GM19452 (cell line): Measurements from ENCODE around the gene SS18L1.

Experiments used
- ATAC-seq: cut with Tn5 transposase; IDR thresholded peaks from one replicate; pipeline ENCODE4 v1.9.1; 2021; ENCODE audit not compliant: unreplicated experiment

SS18L1 gene

DNA sequence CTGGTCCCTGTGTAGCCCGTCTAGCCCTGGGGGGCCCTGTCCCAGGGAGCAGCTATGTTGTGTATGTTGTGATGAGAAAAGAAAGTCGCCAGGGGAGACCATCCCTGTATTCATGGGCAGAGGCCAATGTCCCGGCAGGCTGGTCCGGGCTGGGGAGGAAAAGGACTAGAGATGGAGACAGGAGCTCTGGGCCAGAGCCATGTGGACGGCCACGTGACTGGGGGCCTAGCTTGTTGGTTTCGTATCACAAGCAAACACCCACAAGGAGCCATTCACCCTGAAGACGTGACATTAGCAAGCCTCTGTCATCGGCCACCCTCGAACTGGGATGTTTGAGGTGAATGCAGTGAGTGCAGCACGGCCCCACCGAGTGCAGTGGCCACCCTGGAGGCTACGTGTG lies 79.4 kb downstream of the SS18L1 start:
- ATAC-seq = no peak

DNA sequence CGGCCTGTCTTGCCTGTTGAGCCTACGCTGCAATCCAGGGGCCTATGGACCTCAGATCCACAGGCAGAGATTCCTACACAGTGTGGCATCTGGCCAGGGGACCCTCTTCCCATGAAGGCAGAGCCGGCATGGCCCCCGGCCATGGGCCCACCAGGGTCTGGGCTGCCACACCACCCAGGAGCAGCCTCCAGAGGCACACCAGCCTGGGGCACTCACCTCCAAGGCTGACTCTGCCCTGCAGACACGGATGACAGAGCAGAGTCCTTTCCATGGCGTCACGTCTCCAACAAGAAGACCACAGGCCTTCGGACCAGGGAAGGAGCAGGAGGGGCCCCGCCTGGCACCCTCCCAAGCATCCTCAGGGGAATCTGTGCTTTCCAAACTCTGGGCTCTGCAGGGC lies 80.0 kb downstream of the SS18L1 start:
- no peak for ATAC-seq

DNA sequence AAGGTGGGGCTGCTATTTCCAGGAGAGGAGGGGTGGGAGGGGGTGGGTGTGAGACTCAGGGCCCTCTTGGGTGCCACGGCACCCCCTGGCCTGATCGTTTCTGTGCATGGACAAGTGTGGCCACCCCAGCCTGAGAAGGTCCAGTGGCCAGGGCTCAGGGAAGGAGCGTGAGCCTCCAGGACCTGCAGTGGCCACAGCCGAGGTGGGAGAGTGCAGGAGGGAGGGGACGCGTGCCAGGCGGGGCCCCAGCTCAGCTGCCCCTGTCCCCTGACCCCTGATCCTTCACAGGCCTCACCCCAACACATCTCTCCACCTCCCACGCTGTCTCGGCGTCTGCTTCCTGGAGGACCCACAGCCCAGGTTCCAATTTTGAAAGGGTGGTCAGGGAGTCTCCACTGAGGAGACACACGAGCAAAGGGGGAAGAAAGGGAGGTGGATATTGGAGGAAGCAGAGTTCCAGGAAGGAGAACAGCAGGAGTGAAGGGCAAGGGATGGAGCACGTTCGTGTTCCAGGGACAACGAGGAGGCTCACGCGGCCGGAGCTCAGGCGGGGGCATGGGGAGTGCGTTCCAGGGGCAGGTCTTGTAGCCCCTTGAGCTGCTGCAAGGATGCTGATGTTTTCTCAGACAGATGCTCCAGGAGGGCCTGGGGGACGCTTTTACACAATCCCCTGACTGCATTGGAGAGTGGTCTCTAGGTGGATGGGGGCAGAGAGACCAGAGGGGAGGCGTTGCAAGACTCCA lies 80.7 kb downstream of the SS18L1 start:
- ATAC-seq = no peak

DNA sequence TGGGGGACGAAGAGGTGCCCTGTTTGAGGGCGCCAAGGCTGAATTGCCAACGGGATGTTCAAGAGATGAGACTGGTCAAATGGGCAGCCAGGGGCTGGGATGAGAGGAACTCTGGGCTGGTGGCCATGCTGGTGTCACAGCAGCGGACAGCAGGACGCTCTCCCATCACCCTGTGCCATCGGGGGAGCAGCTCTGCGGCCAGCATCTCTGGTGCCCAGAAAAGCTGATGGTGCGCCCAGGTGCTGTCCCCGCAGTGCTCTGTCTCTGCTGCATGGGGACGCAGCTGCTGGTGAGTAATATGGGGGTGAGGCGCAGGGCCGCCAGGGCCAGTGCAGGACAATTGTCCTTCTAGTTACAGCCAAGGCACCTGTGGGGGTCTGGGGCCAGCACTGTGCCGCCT lies 81.5 kb downstream of the SS18L1 start:
- no peak for ATAC-seq

DNA sequence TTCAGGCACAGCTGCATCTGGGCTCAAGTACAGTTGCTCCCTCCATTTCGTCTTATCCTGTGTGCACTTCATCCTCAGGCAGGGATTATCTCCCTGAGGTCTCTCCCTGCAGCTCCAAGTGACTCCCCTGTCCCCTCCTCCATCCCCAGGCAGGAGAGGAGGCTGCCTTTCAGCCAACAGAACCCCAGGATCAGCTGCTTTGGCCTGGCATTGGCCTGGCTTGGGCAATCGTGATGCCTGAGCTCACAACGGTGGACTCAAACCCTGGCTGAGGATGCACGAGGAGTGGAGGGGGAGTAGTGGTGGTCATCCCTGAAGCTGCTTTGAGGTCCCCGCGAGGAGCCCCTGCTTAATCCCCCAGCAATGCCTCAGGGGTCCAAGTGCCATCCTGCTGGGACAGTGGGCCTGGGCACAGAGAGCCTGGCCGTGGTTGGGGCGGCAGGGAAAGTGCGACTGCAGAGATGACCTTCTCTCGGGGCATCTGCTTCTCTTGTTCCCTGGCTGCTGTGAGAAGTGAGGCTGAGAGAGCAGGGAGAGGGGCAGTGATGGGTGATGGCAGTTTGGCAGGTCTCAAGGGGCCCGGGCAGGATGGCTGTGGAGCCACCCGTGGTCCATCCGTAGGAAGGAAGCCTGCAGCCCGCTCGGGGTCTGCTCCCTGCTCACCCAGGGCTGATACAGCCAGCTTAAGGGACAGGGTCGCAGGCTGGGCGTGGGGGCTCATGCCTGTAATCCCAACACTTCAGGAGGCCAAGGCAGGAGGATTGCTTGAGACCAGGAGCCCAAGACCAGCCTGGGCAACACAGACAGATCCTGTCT lies 82.5 kb downstream of the SS18L1 start:
- ATAC-seq = no peak

DNA sequence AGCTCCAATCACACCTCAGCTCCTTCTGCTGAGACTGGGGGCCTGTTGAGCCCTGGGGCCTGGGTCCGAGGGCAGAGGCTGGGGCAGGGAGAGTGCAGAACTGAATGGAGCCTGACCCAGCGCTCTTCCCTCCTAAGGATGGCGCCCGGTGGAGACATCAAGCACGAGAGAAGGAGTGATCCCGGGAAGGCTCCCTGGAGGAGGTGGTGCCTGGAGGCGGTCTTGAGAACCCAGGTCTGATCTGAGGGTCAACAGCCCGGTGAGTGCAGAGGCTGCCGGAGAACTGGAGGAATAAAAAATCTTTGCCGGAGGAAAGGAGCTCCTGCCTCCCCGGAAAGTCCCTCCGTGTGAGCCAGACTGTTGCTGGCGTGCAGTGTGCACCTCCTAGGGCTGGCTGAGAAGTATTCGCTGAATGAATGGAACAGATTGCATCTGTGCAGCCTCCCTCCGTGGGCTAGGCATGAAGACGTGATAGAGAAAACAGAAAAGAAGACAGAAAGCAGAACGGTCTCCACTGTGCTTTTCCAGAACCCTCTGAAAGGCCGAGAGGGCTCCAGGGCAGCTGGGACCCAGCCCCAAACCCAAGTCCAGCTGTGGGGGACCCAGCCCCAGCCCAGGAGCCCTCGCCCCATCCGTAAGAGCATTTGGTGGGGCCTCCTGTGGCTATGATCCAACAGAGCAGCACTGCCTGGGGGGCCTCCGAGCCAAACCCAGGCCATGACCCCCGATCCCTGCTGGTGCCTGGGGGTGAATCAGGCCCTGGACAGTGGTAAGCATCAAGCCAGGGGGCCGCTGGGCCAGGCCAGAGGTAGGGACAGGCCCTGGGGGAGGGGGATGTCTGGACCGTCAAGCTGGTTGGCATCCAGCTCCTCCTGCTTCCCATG lies 83.4 kb downstream of the SS18L1 start:
- no peak for ATAC-seq

DNA sequence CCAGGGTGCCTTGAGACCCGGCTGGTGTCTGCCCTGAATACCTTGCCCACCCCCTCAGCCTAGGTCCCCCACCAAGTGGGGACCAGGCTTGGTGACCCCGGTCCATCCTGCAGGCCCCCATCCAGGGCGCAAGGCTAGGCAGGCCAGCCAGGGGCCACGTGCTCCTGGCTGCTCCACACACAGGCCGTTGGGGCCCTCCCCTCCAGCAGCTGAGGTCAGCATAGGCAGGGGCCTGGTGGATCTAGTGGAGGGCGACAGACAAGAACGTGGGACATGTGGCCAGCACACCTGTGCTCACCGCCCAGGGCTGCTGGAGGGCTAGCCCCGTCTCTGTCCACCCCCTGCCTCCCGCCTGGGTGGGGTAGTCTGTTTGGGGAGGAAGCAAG lies 84.0 kb downstream of the SS18L1 start:
- ATAC-seq = no peak

DNA sequence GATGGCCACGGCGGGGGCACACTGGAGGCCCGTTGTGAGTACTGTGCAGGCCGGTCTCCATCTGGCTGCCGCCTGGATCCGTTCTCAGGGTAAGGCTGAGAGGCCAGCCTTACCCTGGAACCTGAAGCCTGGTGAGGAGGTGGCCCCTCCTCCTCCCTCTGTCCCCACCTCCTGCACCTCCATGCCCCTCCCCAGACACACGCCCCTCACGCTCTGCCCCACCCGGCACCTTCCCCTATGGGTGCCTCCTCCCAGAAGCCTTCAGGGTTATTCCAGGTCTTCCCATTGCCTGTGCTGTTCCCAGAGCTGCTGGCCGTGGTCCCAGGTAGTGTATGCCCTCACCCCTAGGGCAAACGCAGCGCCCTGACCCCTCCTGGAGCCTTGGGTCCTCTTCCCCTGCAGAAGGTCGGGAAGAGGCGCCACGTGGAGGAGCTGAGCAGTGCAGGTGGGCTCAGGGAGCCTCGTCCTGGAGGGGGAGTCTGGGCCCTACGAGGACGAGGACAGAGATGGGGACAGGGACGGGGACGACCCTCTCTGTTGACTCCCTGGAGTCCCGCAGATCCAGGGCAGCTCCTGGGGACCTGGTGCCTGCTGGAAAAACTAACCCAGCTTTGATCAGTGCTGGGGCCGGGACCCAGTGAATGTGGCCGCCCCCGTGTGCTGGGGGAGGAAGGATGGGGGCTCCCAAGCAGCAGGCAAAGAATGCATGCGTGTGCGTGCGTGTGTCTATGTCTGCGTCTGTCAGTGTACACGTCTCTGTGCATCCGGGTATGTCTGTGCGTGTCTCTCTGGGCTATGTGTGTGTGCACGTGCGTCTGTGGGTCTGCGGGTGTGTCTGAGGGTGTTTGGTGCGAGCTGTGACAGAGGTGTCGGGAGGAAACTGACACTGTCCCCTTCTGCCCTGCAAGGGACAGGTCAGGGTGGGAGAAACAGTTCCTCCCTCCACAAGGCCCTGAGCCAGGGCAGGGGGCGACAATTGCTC lies 84.7 kb downstream of the SS18L1 start:
- ATAC-seq = no peak

DNA sequence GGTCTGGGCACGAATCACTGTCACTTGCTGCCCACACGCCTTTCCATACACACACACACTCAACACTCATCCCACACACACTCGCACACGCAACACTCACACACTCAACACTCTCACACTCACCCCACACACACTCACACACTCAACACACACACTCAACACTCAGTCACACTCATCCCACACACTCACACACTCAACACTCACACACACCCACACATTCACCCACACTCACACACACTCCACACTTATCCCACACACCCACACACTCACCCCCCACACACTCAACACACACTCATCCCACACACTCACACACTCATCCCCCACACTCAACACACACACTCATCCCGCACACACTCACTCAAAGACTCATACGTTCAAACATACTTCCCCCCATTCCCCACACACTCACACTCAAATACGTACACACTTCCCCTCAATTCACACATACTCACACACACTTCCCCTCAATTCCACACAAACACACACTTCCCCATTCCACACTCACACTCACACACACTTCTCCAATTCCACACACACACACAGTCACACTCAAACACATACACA lies 85.5 kb downstream of the SS18L1 start:
- ATAC-seq = no peak

DNA sequence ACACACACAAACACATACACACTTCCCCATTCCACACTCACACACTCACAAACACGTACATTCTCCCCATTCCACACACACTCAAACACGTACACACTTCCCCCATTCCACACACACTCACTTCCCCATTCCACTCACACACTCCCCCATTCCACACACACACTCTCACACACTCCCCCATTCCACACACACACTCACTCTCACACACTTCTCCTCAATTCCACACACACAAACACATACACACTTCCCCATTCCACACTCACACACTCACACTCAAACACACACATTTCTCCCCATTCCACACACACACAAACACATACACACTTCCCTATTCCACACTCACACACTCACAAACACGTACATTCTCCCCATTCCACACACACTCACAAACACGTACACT lies 86.1 kb downstream of the SS18L1 start:
- no peak for ATAC-seq

DNA sequence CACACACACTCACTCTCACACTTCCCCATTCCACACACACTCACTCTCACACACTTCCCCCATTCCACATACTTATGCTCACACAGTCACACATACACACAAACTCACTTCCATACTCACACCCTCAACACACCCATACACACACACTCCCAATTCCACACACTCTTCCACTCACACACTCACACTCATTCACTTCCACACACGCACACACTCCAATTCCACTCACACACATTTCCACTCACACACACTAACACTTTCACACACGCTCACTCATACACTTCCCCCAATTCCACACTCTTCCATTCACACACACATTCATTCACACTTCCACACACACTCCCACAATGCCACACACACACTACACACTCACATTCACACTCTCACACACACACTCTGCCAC lies 86.7 kb downstream of the SS18L1 start:
- ATAC-seq = no peak

DNA sequence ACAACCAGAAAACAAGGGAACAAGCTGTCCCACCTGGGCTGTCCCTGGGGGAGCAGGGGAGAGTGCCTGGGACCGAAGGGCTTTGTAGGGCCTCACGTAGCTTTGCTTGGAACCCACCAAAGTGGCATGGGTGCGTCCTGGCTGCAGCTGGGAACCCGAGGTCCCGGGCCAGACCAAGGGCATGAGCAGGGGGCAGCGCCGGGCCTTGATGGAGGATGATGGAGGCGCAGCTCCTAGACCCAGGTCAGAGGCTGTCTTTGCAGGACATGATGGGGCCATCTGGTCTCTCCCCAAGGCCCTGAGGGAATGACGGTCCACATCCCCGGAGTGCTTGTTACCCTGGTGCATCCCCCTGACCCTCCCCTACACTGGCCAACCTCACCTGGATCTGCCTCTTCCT lies 87.1 kb downstream of the SS18L1 start:
- no peak for ATAC-seq

DNA sequence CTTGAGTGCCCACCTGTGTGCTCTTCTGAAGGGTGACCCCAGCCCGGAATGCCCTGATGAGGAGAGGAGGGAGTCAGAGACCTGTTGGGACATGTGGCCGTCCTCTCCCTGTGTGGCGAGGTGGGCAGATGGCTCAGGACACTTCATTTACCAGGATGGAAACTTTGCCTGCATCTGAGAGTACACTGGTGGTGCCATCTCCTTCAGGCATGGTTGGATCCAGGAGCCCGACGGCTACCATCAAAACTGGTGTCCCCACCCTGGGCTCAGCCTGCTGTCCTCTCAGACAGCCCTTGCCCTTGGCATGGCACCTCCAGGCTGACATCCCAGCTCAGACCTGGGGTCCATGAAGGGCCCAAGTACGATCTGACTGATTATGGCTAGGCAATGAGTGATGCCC lies 87.7 kb downstream of the SS18L1 start:
- ATAC-seq = no peak
